AG09309 (cell line): ENCODE data around the gene CHD6.
A peak's percentile ranks its signal among the peaks of the same experiment; 100 is the strongest.

ENCODE experiments used
- DNase-seq: peaks from one replicate; pipeline ENCODE4 v3.0.0-alpha.2; 2010; ENCODE audit warnings: low read depth
- H3K4me3 ChIP-seq: 2 replicates; pipeline ENCODE4 v1.5.1; 2011; ENCODE audit warnings: mild to moderate bottlenecking, low read depth, low read length, moderate library complexity; ENCODE audit not compliant: control insufficient read depth
- TF ChIP-seq, protein P1 (sequence below): IDR thresholded peaks from 2 replicates; pipeline ENCODE4 v1.5.1; 2011; ENCODE audit warnings: mild to moderate bottlenecking, low read depth, low read length, inconsistent platforms; ENCODE audit not compliant: insufficient read depth, control insufficient read depth; ENCODE audit errors: missing control alignments

The CHD6 gene

DNA sequence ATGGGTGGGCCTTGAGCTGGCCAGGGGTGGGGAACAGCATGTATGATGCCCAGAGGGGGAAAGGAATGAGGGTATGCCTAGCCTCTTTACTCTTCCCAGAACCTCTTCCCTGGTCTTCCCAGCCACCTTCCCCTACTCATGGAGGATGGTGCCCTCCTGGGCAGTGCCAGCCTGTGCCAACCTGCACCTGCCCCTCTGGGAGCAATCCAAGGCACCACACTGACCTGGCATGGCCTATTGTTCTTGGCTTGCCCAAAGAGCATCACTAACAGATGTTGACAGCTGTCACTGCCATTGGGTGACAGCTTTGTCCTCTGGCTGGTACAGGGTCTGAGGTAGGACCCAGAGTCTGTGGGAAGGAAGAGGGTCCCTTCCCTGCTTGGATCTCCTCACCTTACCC is 264.6 kb downstream of the CHD6 start:
- H3K4me3 ChIP-seq = no peak overlapping the region
- no peak for DNase-seq
- TF ChIP-seq, protein P1, sequence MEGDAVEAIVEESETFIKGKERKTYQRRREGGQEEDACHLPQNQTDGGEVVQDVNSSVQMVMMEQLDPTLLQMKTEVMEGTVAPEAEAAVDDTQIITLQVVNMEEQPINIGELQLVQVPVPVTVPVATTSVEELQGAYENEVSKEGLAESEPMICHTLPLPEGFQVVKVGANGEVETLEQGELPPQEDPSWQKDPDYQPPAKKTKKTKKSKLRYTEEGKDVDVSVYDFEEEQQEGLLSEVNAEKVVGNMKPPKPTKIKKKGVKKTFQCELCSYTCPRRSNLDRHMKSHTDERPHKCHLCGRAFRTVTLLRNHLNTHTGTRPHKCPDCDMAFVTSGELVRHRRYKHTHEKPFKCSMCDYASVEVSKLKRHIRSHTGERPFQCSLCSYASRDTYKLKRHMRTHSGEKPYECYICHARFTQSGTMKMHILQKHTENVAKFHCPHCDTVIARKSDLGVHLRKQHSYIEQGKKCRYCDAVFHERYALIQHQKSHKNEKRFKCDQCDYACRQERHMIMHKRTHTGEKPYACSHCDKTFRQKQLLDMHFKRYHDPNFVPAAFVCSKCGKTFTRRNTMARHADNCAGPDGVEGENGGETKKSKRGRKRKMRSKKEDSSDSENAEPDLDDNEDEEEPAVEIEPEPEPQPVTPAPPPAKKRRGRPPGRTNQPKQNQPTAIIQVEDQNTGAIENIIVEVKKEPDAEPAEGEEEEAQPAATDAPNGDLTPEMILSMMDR = no peak

DNA sequence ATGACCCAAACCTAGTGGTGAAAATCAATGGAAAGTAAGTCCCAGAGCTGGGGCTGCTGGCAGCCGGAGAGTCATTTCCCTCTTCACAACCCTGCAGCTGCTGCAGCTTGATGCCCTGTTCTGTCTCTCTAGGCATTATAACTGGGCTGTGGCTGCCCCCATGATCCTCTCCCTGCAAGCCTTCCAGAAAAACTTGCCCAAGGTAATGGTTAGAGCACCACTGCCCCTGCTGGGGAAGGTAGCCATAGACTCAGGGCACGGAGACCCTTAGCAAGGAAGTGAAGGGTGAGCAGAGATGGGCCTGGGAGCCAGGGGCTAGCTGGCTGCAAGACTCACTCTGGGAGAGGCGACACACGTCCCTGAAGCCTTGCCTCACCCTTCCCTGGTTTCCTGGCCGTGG is 265.5 kb downstream of the CHD6 start:
- no peak for DNase-seq
- no peak overlapping the region for H3K4me3 ChIP-seq
- TF ChIP-seq, protein P1 = peak; percentile 5

DNA sequence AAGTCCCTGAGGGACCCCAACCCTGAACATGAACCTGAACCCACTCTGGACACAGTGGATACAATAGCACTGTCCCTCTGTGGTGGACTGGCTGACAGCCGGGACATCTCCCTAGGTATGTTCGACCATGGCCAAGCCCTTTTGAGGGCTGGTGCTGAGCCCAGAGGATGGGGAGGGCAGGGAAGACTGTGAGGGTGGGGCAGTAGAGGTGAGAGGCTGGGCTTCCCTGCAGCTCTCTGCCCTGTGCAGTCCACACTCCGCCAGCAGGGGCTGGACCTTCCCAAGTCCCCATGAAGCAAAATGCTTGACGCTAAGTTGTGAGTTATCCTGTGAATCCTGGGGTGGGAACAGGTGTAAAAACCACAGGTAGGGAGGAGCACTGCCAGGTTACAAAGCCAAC is 266.1 kb downstream of the CHD6 start:
- no peak for DNase-seq
- no peak overlapping the region for H3K4me3 ChIP-seq
- TF ChIP-seq, protein P1 = no peak
